Measurements from ENCODE around the gene CD7. TPM values are rescaled to one million over a fixed set of nuclear protein-coding genes. Genes with fewer than 3 reads are reported as not detected.
A peak's percentile ranks its signal among the peaks of the same experiment; 100 is the strongest.

CD7 gene
- total RNA-seq, 1 experiment from 2014 or later = 0.74 TPM

GRCh38 chr17:82296511-82297279 is 20.7 kb downstream of the CD7 start:
- ATAC-seq (no peak), DNase-seq (ENCODE audit: low spot score) (no peak)
- no peak for TF ChIP-seq ZNF219 (CRISPR knock-in tag; IDR thresholded peaks at IDR 0.05; ENCODE audit: borderline replicate concordance)
- no peak for TF ChIP-seq SP1 (CRISPR knock-in tag; conservative IDR thresholded peaks at IDR 0.05)
- no peak for TF ChIP-seq NR1H2 (CRISPR knock-in tag; IDR thresholded peaks at IDR 0.05)
- TF ChIP-seq CREM (CRISPR knock-in tag; IDR thresholded peaks at IDR 0.05) = no peak
- TF ChIP-seq GTF2I (CRISPR knock-in tag; conservative IDR thresholded peaks at IDR 0.05) = no peak
- no peak for TF ChIP-seq FOXJ3 (CRISPR knock-in tag; IDR thresholded peaks at IDR 0.05; ENCODE audit: borderline replicate concordance)
- TF ChIP-seq, protein P1, sequence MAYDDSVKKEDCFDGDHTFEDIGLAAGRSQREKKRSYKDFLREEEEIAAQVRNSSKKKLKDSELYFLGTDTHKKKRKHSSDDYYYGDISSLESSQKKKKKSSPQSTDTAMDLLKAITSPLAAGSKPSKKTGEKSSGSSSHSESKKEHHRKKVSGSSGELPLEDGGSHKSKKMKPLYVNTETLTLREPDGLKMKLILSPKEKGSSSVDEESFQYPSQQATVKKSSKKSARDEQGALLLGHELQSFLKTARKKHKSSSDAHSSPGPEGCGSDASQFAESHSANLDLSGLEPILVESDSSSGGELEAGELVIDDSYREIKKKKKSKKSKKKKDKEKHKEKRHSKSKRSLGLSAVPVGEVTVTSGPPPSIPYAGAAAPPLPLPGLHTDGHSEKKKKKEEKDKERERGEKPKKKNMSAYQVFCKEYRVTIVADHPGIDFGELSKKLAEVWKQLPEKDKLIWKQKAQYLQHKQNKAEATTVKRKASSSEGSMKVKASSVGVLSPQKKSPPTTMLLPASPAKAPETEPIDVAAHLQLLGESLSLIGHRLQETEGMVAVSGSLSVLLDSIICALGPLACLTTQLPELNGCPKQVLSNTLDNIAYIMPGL (CRISPR knock-in tag; IDR thresholded peaks at IDR 0.05) = no peak
- TF ChIP-seq ZNF317 (CRISPR knock-in tag; IDR thresholded peaks at IDR 0.05; ENCODE audit: borderline replicate concordance, low read depth) = no peak
- TF ChIP-seq SMAD4 (CRISPR knock-in tag; IDR thresholded peaks at IDR 0.05) = no peak
- TF ChIP-seq NFE2L1 (CRISPR knock-in tag; IDR thresholded peaks at IDR 0.05) = no peak
- TF ChIP-seq, protein P2, sequence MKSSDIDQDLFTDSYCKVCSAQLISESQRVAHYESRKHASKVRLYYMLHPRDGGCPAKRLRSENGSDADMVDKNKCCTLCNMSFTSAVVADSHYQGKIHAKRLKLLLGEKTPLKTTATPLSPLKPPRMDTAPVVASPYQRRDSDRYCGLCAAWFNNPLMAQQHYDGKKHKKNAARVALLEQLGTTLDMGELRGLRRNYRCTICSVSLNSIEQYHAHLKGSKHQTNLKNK (CRISPR knock-in tag; IDR thresholded peaks at IDR 0.05) = no peak
- ChIA-PET CTCF (interaction anchor here (1.2 kb wide), 1 partner anchor 36 kb away, joined by 4 read pairs; the partner anchor contains the start of gene SECTM1), POLR2A (no interaction called here)
- H3K4me3 Mint-ChIP-seq = no peak overlapping the region
- H3K27me3 Mint-ChIP-seq (ENCODE audit: low read depth) = peaks cover 4% of the 10 kb centered on the region; the same call in 1 of the 2 replicates
- peaks cover 17% of the 10 kb centered on the region for H3K4me1 Mint-ChIP-seq
- H3K9me3 Mint-ChIP-seq = no peaks in the 10 kb centered on the region
- no peak overlapping the region for H3K27ac Mint-ChIP-seq
- H3K36me3 Mint-ChIP-seq = no peaks in the 10 kb centered on the region

DNA sequence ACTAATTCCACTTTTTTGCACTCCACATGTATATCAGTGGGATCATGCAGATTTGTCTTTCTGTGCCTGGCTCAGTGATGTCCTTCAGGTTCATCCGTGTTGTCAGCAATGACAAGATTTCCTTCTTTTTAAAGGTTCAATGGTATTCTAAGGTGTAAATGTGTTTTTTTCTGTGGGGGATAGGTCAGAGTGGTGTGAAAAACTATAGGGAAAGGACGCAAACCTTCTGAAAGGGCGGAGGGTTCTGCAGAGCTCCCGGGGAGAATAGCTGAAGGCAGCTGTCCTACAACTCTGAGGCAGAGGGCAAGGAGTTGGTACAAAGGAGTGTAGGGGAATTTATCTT is 22.0 kb downstream of the CD7 start:
- ChIA-PET CTCF (no interaction called here), POLR2A (no interaction called here)
- H3K27me3 Mint-ChIP-seq (ENCODE audit: low read depth) = peaks cover 4% of the 10 kb centered on the region; the same call in 1 of the 2 replicates
- H3K9me3 Mint-ChIP-seq = no peaks in the 10 kb centered on the region
- no peak for ATAC-seq
- TF ChIP-seq ELF4 (CRISPR knock-in tag; IDR thresholded peaks at IDR 0.05; ENCODE audit: low read depth) (no peak), ZNF425 (CRISPR knock-in tag; conservative IDR thresholded peaks at IDR 0.05) (no peak)
- H3K4me1 Mint-ChIP-seq = peaks cover 19% of the 10 kb centered on the region
- no peak overlapping the region for H3K27ac Mint-ChIP-seq
- no peak overlapping the region for H3K4me3 Mint-ChIP-seq
- no peak for DNase-seq (ENCODE audit: low spot score)
- no peaks in the 10 kb centered on the region for H3K36me3 Mint-ChIP-seq

GRCh38 chr17:82294064-82294773 is 23.2 kb downstream of the CD7 start:
- Mint-ChIP-seq H3K27ac (peak overlapping the region; percentile 86), H3K4me1 (peaks cover 19% of the 10 kb centered on the region), H3K27me3 (ENCODE audit: low read depth) (peaks cover 4% of the 10 kb centered on the region; the same call in 1 of the 2 replicates), H3K4me3 (peak overlapping the region; percentile 81), H3K36me3 (no peaks in the 10 kb centered on the region), H3K9me3 (no peaks in the 10 kb centered on the region)
- DNase-seq (ENCODE audit: low spot score) (no peak), ATAC-seq (no peak)
- ChIA-PET POLR2A (interaction anchor here (0.8 kb wide), 1 partner anchor 9 kb away, joined by 3 read pairs; no protein-coding TSS in a partner anchor), CTCF (no interaction called here)
- TF ChIP-seq ELF4 (CRISPR knock-in tag; IDR thresholded peaks at IDR 0.05; ENCODE audit: low read depth) (no peak), PRDM15 (CRISPR knock-in tag; IDR thresholded peaks at IDR 0.05) (no peak), TP53 (CRISPR knock-in tag; IDR thresholded peaks at IDR 0.05) (no peak), ZNF121 (CRISPR knock-in tag; IDR thresholded peaks at IDR 0.05) (no peak), ZNF425 (CRISPR knock-in tag; conservative IDR thresholded peaks at IDR 0.05) (no peak), MXD4 (CRISPR knock-in tag; IDR thresholded peaks at IDR 0.05; ENCODE audit: borderline replicate concordance) (no peak), JUN (CRISPR knock-in tag; IDR thresholded peaks at IDR 0.05) (no peak)
- TF ChIP-seq, protein P3, sequence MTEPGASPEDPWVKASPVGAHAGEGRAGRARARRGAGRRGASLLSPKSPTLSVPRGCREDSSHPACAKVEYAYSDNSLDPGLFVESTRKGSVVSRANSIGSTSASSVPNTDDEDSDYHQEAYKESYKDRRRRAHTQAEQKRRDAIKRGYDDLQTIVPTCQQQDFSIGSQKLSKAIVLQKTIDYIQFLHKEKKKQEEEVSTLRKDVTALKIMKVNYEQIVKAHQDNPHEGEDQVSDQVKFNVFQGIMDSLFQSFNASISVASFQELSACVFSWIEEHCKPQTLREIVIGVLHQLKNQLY (CRISPR knock-in tag; IDR thresholded peaks at IDR 0.05) = no peak

Measured in WTC11 (cell line).